Measurements from ENCODE around the gene ZNF302. TPM values are rescaled to one million over a fixed set of nuclear protein-coding genes. Genes with fewer than 3 reads are reported as not detected.

Gene ZNF302
- total RNA-seq, 1 donor from 2014 or later = 14.7 TPM

DNA sequence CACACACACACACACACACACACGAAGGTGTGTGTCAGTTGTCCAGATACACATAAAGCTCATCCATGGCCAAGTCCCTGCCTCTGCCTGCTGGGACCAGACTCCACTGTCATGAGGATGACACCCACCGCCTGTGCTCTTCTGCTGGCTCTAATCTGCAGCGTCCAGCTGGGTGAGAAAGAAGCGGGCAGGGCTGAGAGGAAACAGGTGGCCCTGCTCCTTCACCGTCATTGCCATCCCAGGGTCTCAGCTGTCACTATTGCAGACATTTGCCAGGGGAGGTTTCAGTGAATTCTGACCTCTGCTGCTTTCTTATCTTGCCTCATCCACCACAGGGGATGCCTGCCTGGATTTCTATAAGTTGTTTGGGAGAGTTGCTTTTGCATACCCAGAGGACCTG lies 31.9 kb upstream of the ZNF302 start:
- TF ChIP-seq, protein P1, sequence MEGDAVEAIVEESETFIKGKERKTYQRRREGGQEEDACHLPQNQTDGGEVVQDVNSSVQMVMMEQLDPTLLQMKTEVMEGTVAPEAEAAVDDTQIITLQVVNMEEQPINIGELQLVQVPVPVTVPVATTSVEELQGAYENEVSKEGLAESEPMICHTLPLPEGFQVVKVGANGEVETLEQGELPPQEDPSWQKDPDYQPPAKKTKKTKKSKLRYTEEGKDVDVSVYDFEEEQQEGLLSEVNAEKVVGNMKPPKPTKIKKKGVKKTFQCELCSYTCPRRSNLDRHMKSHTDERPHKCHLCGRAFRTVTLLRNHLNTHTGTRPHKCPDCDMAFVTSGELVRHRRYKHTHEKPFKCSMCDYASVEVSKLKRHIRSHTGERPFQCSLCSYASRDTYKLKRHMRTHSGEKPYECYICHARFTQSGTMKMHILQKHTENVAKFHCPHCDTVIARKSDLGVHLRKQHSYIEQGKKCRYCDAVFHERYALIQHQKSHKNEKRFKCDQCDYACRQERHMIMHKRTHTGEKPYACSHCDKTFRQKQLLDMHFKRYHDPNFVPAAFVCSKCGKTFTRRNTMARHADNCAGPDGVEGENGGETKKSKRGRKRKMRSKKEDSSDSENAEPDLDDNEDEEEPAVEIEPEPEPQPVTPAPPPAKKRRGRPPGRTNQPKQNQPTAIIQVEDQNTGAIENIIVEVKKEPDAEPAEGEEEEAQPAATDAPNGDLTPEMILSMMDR (IDR thresholded peaks at IDR 0.05; ENCODE audit: insufficient read depth, low read length, poor library complexity, severe bottlenecking) = no peak
- Histone ChIP-seq H3K4me3 (ENCODE audit: low read depth, low read length) (no peak overlapping the region), H3K36me3 (ENCODE audit: control insufficient read depth, insufficient read depth, low read length) (no peaks in the 10 kb centered on the region), H3K27me3 (ENCODE audit: control insufficient read depth, insufficient read depth, low read length) (no peaks in the 10 kb centered on the region)
- DNase-seq (ENCODE audit: low read depth) = no peak

DNA sequence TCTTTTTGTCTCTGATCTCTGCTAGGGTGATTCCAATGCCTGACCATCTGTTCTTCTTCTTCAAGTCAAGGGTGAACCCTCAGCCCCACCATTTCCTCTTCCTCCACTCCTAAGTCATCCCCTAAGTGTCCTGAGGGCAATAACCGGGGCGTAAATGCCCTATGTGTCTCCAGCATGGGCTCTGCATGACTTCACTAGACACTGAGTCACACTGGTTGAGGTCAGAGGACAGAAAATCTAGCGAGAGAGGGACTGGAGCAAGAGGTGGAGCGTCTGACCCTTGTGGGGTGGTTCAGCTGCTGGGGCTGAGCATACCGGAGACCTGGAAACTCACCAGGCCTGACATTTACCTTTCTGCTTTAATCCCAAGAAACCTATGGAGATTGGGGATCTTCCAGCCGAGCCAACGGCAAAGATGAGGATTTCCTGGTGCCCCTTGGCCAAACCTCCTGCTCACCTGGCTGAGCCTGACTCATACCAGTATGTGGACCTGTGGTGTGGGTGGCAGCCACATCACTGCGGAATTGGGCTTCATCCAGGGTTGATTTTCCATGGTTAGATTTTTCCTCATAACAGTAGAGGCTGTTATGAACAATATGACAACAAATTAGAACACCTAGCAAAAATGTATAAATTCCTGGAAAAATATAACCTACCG lies 27.5 kb upstream of the ZNF302 start:
- Histone ChIP-seq H3K36me3 (ENCODE audit: control insufficient read depth, insufficient read depth, low read length) (no peaks in the 10 kb centered on the region), H3K4me3 (ENCODE audit: low read depth, low read length) (no peak overlapping the region), H3K27me3 (ENCODE audit: control insufficient read depth, insufficient read depth, low read length) (no peaks in the 10 kb centered on the region)
- TF ChIP-seq, protein P1 (IDR thresholded peaks at IDR 0.05; ENCODE audit: insufficient read depth, low read length, poor library complexity, severe bottlenecking) = no peak
- DNase-seq (ENCODE audit: low read depth) = no peak

DNA sequence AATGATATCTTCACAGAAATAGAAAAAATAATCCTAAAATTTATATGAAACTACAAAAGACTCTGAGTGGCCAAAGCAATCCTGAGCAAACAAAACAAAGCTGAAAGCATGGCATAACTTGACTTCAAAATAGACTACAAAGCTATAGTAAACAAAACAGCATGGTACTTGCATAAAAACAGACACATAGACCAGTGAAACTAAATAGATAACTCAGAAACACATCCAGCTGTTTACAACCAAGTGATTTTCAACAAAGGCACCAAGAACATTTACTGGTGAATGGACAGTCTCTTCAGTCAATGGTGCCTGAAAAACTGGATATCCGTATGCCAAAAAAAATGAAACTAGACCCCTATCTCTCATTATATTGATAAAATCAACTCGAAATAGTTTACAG lies 25.7 kb upstream of the ZNF302 start:
- no peak overlapping the region for H3K4me3 ChIP-seq (ENCODE audit: low read depth, low read length)
- no peaks in the 10 kb centered on the region for H3K27me3 ChIP-seq (ENCODE audit: control insufficient read depth, insufficient read depth, low read length)
- no peak for DNase-seq (ENCODE audit: low read depth)
- TF ChIP-seq, protein P1 (IDR thresholded peaks at IDR 0.05; ENCODE audit: insufficient read depth, low read length, poor library complexity, severe bottlenecking) = no peak
- H3K36me3 ChIP-seq (ENCODE audit: control insufficient read depth, insufficient read depth, low read length) = no peaks in the 10 kb centered on the region

DNA sequence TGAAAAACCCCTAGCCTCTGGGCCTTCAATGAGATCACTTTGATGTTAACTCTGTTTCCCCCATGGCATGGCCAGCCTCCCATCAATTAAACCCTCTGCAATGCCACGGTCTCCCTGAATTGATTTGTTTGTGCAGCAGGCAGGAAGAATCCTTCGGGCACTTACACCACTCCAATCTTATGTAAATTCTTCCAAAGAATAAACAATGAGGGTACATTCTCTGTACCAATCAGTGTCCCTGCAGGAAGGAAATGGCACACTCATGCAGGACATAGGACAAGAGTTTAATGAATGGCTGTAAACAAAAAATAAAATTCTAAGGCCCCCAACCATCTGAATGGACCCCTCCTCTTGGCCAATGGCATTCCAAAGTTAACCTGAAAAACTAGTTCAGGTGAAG lies 22.7 kb upstream of the ZNF302 start:
- H3K36me3 ChIP-seq (ENCODE audit: control insufficient read depth, insufficient read depth, low read length) = no peaks in the 10 kb centered on the region

GRCh38 chr19:34655651-34656050 lies 21.8 kb upstream of the ZNF302 start:
- DNase-seq (ENCODE audit: low read depth) = no peak
- Histone ChIP-seq H3K27me3 (ENCODE audit: control insufficient read depth, insufficient read depth, low read length) (no peaks in the 10 kb centered on the region), H3K36me3 (ENCODE audit: control insufficient read depth, insufficient read depth, low read length) (no peaks in the 10 kb centered on the region), H3K4me3 (ENCODE audit: low read depth, low read length) (no peak overlapping the region)
- TF ChIP-seq, protein P1 (IDR thresholded peaks at IDR 0.05; ENCODE audit: insufficient read depth, low read length, poor library complexity, severe bottlenecking) = no peak

More for the DNA sequence above, 22.7 kb upstream of the ZNF302 start:
- TF ChIP-seq, protein P1 (IDR thresholded peaks at IDR 0.05; ENCODE audit: insufficient read depth, low read length, poor library complexity, severe bottlenecking) = no peak
- DNase-seq (ENCODE audit: low read depth) = no peak
- H3K27me3 ChIP-seq (ENCODE audit: control insufficient read depth, insufficient read depth, low read length) = no peaks in the 10 kb centered on the region
- H3K4me3 ChIP-seq (ENCODE audit: low read depth, low read length) = no peak overlapping the region

DNA sequence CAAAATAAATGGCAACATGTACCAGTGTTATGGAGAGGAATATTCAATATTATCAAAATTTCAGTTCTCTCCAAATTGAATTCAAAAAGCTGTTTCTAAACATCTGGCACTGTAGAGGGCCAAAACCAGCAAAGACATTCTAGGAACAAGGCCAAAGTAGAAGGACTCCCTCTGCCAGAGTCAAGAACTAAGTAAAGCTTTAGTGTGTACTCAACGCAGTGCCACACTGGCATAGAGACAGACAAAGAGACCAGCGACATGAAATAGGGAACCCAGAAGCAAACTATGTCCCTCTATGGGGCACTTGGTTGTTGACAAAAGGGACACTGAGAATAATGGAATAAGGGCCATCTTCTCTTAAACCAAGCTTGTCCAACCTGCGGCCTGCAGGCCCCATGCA lies 16.1 kb upstream of the ZNF302 start:
- Histone ChIP-seq H3K27me3 (ENCODE audit: control insufficient read depth, insufficient read depth, low read length) (no peaks in the 10 kb centered on the region), H3K4me3 (ENCODE audit: low read depth, low read length) (no peak overlapping the region), H3K36me3 (ENCODE audit: control insufficient read depth, insufficient read depth, low read length) (no peaks in the 10 kb centered on the region)
- TF ChIP-seq, protein P1 (IDR thresholded peaks at IDR 0.05; ENCODE audit: insufficient read depth, low read length, poor library complexity, severe bottlenecking) = no peak
- no peak for DNase-seq (ENCODE audit: low read depth)
